ENCODE measurements around the gene SFMBT2.
"Not testable (repeated sequence)": the region's sequence is repeated elsewhere in the genome, so short reads cannot be mapped to it uniquely, and the experiment has no call there.

The SFMBT2 gene

DNA sequence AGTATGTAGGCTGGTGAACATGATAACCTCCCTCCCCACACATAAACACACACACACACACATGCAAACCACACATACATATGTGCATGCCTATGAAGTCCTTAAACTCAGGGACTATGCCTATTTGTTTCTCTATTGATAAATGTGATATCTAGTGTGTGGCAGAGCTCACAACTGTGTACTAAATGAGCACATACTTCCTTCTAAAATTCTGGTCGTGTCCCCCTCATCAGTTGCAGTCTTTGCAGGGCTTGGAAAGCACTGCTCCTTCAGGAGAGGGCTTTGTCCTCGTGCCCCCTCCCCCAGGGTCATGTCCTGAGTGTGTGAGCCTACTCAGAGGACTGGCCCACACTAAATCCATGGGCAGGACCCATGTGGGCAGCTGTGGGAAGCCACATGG lies 94.0 kb downstream of the SFMBT2 start:
- H3K9ac ChIP-seq (ENCODE audit: low read length), result no peak overlapping the region
- no peak overlapping the region for H3K27ac ChIP-seq (ENCODE audit: low read length)
- peaks cover 80% of the 10 kb centered on the region for H3K79me2 ChIP-seq (ENCODE audit: low read length)
- TF ChIP-seq CTCF (IDR thresholded peaks at IDR 0.05; ENCODE audit: low read depth, low read length) (no peak), EZH2phosphoT487 (IDR thresholded peaks at IDR 0.05; ENCODE audit: low read depth) (no peak)
- H3K27me3 ChIP-seq (ENCODE audit: low read depth, low read length), result no peaks in the 10 kb centered on the region
- no peaks in the 10 kb centered on the region for H3K9me3 ChIP-seq (ENCODE audit: insufficient read depth, low read length)
- peaks cover 35% of the 10 kb centered on the region for H4K20me1 ChIP-seq (ENCODE audit: insufficient read depth, low read length)
- H3K4me3 ChIP-seq (ENCODE audit: low read length), result no peak overlapping the region
- peaks cover 5% of the 10 kb centered on the region for H3K36me3 ChIP-seq (replicated peaks; ENCODE audit: low read depth, low read length)
- no peak overlapping the region for H2AFZ ChIP-seq (ENCODE audit: low read depth, low read length)
- no peak overlapping the region for H3K4me2 ChIP-seq (ENCODE audit: low read length)
- peaks cover 36% of the 10 kb centered on the region for H3K4me1 ChIP-seq (ENCODE audit: low read length)

DNA sequence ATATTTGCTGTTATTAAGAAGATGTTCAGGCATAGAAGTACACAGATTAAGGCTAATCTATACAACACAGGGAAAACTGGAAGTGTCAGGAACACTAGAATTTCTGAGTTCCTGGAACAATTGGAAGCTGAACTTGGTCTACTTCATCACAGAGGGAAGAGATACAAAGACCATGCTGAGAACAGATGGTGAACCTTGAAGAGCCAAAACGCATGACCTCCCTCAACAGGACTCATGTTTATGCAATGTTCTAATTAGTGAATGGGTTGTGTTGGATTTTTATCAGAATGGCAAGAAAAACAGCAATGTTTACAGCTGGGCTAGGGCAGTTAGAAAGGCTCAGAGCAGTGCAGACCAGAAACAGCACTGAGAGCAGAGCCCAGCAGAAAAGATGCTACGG lies 94.9 kb downstream of the SFMBT2 start:
- peaks cover 88% of the 10 kb centered on the region for H3K79me2 ChIP-seq (ENCODE audit: low read length)
- H3K36me3 ChIP-seq (replicated peaks; ENCODE audit: low read depth, low read length), result peaks cover 3% of the 10 kb centered on the region
- no peaks in the 10 kb centered on the region for H3K27me3 ChIP-seq (ENCODE audit: low read depth, low read length)
- no peak overlapping the region for H3K27ac ChIP-seq (ENCODE audit: low read length)
- no peak overlapping the region for H3K4me3 ChIP-seq (ENCODE audit: low read length)
- H3K4me1 ChIP-seq (ENCODE audit: low read length), result peaks cover 36% of the 10 kb centered on the region
- no peak overlapping the region for H2AFZ ChIP-seq (ENCODE audit: low read depth, low read length)
- H3K4me2 ChIP-seq (ENCODE audit: low read length), result no peak overlapping the region
- no peaks in the 10 kb centered on the region for H3K9me3 ChIP-seq (ENCODE audit: insufficient read depth, low read length)
- TF ChIP-seq EZH2phosphoT487 (IDR thresholded peaks at IDR 0.05; ENCODE audit: low read depth) (no peak), CTCF (IDR thresholded peaks at IDR 0.05; ENCODE audit: low read depth, low read length) (no peak)
- H3K9ac ChIP-seq (ENCODE audit: low read length), result no peak overlapping the region
- H4K20me1 ChIP-seq (ENCODE audit: insufficient read depth, low read length), result peaks cover 37% of the 10 kb centered on the region

DNA sequence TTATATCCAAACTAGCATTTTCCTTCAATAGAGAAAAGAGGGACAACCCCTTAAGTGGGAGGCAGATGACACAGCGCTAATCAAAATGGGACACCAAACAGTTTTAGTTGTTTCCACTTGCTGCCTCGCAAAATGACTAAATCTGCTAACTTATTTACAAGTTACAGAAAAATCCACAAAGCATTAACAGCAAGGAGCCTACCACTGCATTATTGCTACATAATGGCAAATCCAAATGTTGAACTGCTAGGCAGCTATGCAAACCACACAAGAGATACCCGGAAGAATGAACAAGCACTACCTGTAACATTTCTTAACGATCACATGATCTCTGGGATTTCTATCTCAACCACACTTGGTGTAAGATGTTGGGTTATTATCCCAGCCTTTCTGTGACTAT lies 96.7 kb downstream of the SFMBT2 start:
- Histone ChIP-seq H3K9ac (ENCODE audit: low read length) (no peak overlapping the region), H3K4me2 (ENCODE audit: low read length) (peak overlapping the region; percentile 39), H3K36me3 (replicated peaks; ENCODE audit: low read depth, low read length) (peaks cover 5% of the 10 kb centered on the region), H2AFZ (ENCODE audit: low read depth, low read length) (no peak overlapping the region), H3K9me3 (ENCODE audit: insufficient read depth, low read length) (no peaks in the 10 kb centered on the region), H4K20me1 (ENCODE audit: insufficient read depth, low read length) (peaks cover 33% of the 10 kb centered on the region), H3K27me3 (ENCODE audit: low read depth, low read length) (no peaks in the 10 kb centered on the region), H3K4me1 (ENCODE audit: low read length) (peaks cover 25% of the 10 kb centered on the region), H3K27ac (ENCODE audit: low read length) (peak overlapping the region; percentile 21; the same call in 1 of the 2 replicates), H3K79me2 (ENCODE audit: low read length) (peaks cover 89% of the 10 kb centered on the region), H3K4me3 (ENCODE audit: low read length) (no peak overlapping the region)
- TF ChIP-seq CTCF (IDR thresholded peaks at IDR 0.05; ENCODE audit: low read depth, low read length) (no peak), EZH2phosphoT487 (IDR thresholded peaks at IDR 0.05; ENCODE audit: low read depth) (no peak)

- Histone ChIP-seq H3K9ac (ENCODE audit: low read length) (no peak overlapping the region), H2AFZ (ENCODE audit: low read depth, low read length) (no peak overlapping the region), H3K4me2 (ENCODE audit: low read length) (no peak overlapping the region), H3K79me2 (ENCODE audit: low read length) (peaks cover 89% of the 10 kb centered on the region), H3K9me3 (ENCODE audit: insufficient read depth, low read length) (no peaks in the 10 kb centered on the region), H3K27me3 (ENCODE audit: low read depth, low read length) (no peaks in the 10 kb centered on the region), H4K20me1 (ENCODE audit: insufficient read depth, low read length) (peaks cover 21% of the 10 kb centered on the region), H3K36me3 (replicated peaks; ENCODE audit: low read depth, low read length) (peaks cover 9% of the 10 kb centered on the region), H3K4me1 (ENCODE audit: low read length) (peaks cover 9% of the 10 kb centered on the region), H3K27ac (ENCODE audit: low read length) (no peak overlapping the region), H3K4me3 (ENCODE audit: low read length) (no peak overlapping the region)
- TF ChIP-seq EZH2phosphoT487 (IDR thresholded peaks at IDR 0.05; ENCODE audit: low read depth), result no peak
- no peak for TF ChIP-seq CTCF (IDR thresholded peaks at IDR 0.05; ENCODE audit: low read depth, low read length)
These were observed 98.4 kb downstream of the SFMBT2 start for GRCh38 chr10:7312488-7312857.

DNA sequence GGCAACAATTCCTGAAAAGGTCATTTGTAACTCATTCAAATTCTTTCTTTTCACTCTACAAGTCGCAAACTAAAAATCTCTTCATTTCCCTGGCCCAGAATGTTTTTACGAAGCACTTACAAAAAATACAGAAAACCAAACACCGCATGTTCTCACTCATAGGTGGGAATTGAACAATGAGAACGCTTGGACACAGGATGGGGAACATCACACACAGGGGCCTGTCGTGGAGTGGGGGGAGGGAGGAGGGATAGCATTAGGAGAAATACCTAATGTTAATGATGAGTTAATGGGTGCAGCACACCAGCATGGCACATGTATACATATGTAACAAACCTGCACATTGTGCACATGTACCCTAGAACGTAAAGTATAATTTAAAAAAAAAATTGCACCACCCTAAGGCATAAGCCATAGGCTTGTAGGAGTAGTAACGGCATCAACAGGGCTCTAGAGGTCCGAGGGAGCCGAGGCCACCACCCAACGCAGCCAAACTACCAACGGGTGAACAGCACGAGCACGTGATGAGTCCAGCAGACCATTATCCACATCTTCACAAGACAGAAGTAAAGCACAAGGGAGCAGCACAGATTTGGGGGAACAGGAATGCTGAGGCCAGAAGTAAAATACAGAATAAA lies 98.9 kb downstream of the SFMBT2 start:
- Histone ChIP-seq H3K79me2 (ENCODE audit: low read length) (peaks cover 90% of the 10 kb centered on the region), H4K20me1 (ENCODE audit: insufficient read depth, low read length) (peaks cover 20% of the 10 kb centered on the region)
- not testable (repeated sequence) for H2AFZ ChIP-seq (ENCODE audit: low read depth, low read length)

More for the DNA sequence above, 98.9 kb downstream of the SFMBT2 start:
- not testable (repeated sequence) for H3K4me1 ChIP-seq (ENCODE audit: low read length); H3K4me2 ChIP-seq (ENCODE audit: low read length); H3K9ac ChIP-seq (ENCODE audit: low read length); H3K4me3 ChIP-seq (ENCODE audit: low read length); H3K9me3 ChIP-seq (ENCODE audit: insufficient read depth, low read length); H3K36me3 ChIP-seq (replicated peaks; ENCODE audit: low read depth, low read length); H3K27me3 ChIP-seq (ENCODE audit: low read depth, low read length); H3K27ac ChIP-seq (ENCODE audit: low read length)
